A673 (cell line): Measurements from ENCODE around the gene SATL1. TPM values are rescaled to one million over a fixed set of nuclear protein-coding genes. Genes with fewer than 3 reads are reported as not detected.

ENCODE experiments used
- BruUV-seq: library from RNA; stranded (reverse); fragments of 400-500 nt; replicated peaks from 2 replicates; lab custom pipeline; 2021; lab: Mats Ljungman, UMichigan
- CTCF ChIA-PET: fragments of 300-600 bp; sonication (Branson Sonifier 250); formaldehyde crosslinking; loops from one replicate; lab custom pipeline; 2022; ENCODE audit warnings: antibody characterized with exemption; lab: Charles Lee
- POLR2A ChIA-PET: fragments of 300-600 bp; sonication (Branson Sonifier 250); formaldehyde crosslinking; loops from one replicate; lab custom pipeline; 2022; ENCODE audit warnings: antibody characterized with exemption; ENCODE audit not compliant: low non-redundant PET; lab: Charles Lee
- DNase-seq: peaks from one replicate; pipeline ENCODE4 v3.0.0-alpha.2; 2015; ENCODE audit warnings: low spot score
- H3K27ac ChIP-seq: fragments of 200-600 bp; sonication (generic); 2 replicates; pipeline ENCODE4 v1.5.1; 2016; ENCODE audit warnings: mixed run types, low read depth, mild to moderate bottlenecking, mixed read lengths, antibody characterized with exemption, low read length; ENCODE audit not compliant: poor library complexity, severe bottlenecking
- H3K27me3 ChIP-seq: fragments of 200-600 bp; sonication (generic); replicated peaks from 2 replicates; pipeline ENCODE4 v1.6.1; 2017; ENCODE audit warnings: mixed run types, low read depth, mild to moderate bottlenecking, mixed read lengths, antibody characterized with exemption, low read length; ENCODE audit not compliant: insufficient read depth, poor library complexity
- H3K36me3 ChIP-seq: fragments of 200-600 bp; sonication (generic); 2 replicates; pipeline ENCODE4 v1.6.1; 2016; ENCODE audit warnings: mixed run types, mild to moderate bottlenecking, mixed read lengths, antibody characterized with exemption, low read length; ENCODE audit not compliant: insufficient read depth, poor library complexity, severe bottlenecking
- H3K4me1 ChIP-seq: fragments of 200-600 bp; sonication (generic); 2 replicates; pipeline ENCODE4 v1.6.1; 2017; ENCODE audit warnings: mixed run types, mild to moderate bottlenecking, mixed read lengths, antibody characterized with exemption, low read length; ENCODE audit not compliant: insufficient read depth, poor library complexity, severe bottlenecking
- H3K4me3 ChIP-seq: fragments of 200-600 bp; sonication (generic); 2 replicates; pipeline ENCODE4 v1.5.1; 2016; ENCODE audit warnings: low read depth, mixed run types, mild to moderate bottlenecking, mixed read lengths, low read length; ENCODE audit not compliant: poor library complexity, severe bottlenecking
- H3K9me3 ChIP-seq: fragments of 200-600 bp; sonication (generic); 2 replicates; pipeline ENCODE4 v1.6.1; 2016; ENCODE audit warnings: mixed run types, low read depth, mild to moderate bottlenecking, mixed read lengths, antibody characterized with exemption, low read length; ENCODE audit not compliant: poor library complexity, severe bottlenecking
- CTCF ChIP-seq: fragments of 300-800, 200-600 bp; sonication (generic); conservative IDR thresholded peaks from 2 replicates; pipeline ENCODE4 v1.5.1; 2017; ENCODE audit warnings: low read depth, mild to moderate bottlenecking, antibody characterized with exemption, low read length, moderate library complexity, mixed read lengths
- EZH2 ChIP-seq: fragments of 200-600 bp; sonication (generic); IDR thresholded peaks from 2 replicates; pipeline ENCODE4 v1.6.1; 2017; ENCODE audit warnings: borderline replicate concordance, low read depth, mild to moderate bottlenecking, mixed read lengths, antibody characterized with exemption, low read length; ENCODE audit not compliant: poor library complexity, severe bottlenecking
- intact Hi-C: fragments of 100-400 bp; cut with micrococcal nuclease; formaldehyde crosslinking; loops from one replicate; pipeline ENCODE4 v1.10.0; 2022; ENCODE audit not compliant: unreplicated experiment
- total RNA-seq: library from RNA; stranded (reverse); gene quantifications from 2 replicates; pipeline ENCODE4 v1.2.3, GENCODE V29; 2021

SATL1 gene
- total RNA-seq, 1 experiment from 2014 or later = 0.13 TPM

- no peaks in the 10 kb centered on the region for H3K9me3 ChIP-seq
- no peaks in the 10 kb centered on the region for H3K36me3 ChIP-seq
- no peak overlapping the region for H3K4me3 ChIP-seq
- no peak for DNase-seq
- no peaks in the 10 kb centered on the region for H3K4me1 ChIP-seq
- no TSS peak for BruUV-seq
- no peaks in the 10 kb centered on the region for H3K27me3 ChIP-seq
- CTCF ChIA-PET = no interaction called here
- no peak for TF ChIP-seq EZH2
- no peak for TF ChIP-seq CTCF
- intact Hi-C loops = no loop called here
- POLR2A ChIA-PET = no interaction called here
- no peak overlapping the region for H3K27ac ChIP-seq
Observed at GRCh38 chrX:85051627-85052026, 192.0 kb downstream of the SATL1 start.

Other genes starting within 250 kb of the SATL1 start
- 22.6 and 24.4 TPM in 2 replicates for gene APOOL, start 239.9 kb downstream of the SATL1 start, total RNA-seq
- gene ZNF711, start 212 bp upstream of the SATL1 start, total RNA-seq = 21.0 and 22.4 TPM in 2 replicates
- gene POF1B, start 135.9 kb upstream of the SATL1 start, total RNA-seq = not detected in 2 replicates